Measurements from ENCODE around the gene CBR1.

The CBR1 gene

DNA sequence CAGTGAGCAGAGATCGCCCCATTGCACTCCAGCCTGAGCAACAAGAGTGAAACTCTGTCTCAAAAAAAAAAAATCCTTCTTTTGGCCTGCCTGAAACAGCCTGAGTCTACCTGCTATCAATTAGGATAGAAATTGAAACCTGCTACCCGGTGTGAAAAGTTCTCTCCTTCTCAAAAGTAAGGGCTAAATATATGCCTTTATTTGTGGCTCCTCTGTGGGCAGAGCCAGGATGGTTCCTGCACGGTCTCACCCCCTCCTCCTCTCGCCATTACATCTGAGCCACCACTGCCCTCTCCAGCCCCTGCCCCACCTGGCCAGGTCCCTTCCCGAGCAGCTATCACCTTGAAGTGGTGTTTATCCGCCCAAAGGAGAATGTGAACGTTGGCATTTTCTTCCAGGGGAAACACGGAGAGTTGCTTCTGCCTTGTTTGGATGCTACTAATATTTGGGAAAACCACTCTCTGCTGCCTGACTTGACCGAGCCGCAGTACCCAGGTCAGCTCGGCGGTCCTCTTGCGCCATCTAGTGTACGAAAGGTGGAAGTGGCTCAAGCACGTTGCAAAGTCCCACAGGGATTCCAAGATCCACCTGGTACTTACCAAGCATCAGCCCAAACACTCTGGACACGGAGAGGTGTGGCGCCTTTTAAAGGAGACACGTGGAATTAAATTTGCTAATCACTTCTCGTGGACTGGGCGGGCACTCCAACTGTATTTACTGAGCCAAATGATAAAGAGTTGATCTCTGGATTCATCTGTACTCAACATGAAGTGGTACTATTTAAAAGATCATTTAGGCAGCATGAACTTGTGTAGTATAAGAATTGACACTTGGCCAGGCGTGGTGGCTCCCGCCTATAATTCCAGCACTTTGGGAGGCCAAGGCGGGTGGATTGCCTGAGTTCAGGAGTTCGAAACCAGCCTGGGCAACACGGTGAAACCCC, 41.4 kb upstream of the CBR1 start:
- no peak overlapping the region for H3K4me3 ChIP-seq (ENCODE audit: low read depth, low read length)
- peak; percentile 82 for DNase-seq (ENCODE audit: low read depth)
- TF ChIP-seq, protein P1, sequence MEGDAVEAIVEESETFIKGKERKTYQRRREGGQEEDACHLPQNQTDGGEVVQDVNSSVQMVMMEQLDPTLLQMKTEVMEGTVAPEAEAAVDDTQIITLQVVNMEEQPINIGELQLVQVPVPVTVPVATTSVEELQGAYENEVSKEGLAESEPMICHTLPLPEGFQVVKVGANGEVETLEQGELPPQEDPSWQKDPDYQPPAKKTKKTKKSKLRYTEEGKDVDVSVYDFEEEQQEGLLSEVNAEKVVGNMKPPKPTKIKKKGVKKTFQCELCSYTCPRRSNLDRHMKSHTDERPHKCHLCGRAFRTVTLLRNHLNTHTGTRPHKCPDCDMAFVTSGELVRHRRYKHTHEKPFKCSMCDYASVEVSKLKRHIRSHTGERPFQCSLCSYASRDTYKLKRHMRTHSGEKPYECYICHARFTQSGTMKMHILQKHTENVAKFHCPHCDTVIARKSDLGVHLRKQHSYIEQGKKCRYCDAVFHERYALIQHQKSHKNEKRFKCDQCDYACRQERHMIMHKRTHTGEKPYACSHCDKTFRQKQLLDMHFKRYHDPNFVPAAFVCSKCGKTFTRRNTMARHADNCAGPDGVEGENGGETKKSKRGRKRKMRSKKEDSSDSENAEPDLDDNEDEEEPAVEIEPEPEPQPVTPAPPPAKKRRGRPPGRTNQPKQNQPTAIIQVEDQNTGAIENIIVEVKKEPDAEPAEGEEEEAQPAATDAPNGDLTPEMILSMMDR (conservative IDR thresholded peaks at IDR 0.05; ENCODE audit: low read depth, low read length): peak; percentile 98

DNA sequence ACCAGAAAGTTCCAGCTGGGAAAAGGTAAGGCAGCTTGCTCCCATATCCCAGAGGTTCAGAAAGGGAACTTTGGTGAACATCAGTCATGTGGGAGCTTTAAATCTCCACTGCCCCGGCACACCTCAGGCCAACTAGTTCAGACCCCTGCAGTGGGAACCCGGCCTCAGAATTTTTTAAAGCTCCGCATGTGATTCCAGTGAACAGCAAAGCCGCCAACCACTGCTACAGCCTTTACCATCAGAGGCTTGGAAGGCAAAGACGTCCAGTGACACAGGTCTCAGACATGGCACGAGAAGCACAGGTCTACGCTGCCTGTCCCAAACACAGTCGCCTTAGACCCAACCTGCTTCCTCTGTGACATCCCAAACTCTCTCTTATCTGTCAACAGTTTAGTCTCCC, 40.5 kb upstream of the CBR1 start:
- DNase-seq (ENCODE audit: low read depth): no peak
- TF ChIP-seq, protein P1 (conservative IDR thresholded peaks at IDR 0.05; ENCODE audit: low read depth, low read length): no peak
- H3K4me3 ChIP-seq (ENCODE audit: low read depth, low read length): no peak overlapping the region

DNA sequence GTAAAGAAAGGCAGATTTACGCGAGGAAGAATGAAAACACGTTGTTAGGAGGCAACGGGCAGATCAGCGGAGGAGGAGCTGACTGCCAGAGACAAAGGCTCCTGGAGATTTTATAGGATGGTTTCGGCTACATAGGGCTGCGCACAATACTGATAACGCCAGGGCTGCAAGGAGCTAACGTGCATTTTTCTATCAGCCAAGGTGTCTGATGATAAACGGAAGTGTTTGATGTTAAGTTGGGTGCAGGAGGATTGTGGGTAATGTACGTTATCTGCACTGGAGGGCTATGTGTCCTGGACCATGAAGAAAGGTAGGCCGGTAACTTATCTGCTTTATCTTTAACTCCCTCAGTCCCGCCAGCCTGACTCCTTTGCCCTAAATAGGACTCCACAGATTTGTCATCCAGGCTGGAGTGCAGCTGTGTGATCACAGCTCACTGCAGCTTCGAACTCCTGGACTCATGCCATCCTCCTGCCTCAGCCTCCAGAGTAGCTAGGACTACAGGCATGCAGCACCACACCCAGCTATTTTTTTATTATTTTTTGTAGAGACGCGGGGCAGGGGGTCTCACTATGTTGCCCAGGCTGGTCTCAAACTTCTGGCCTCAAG, 39.1 kb upstream of the CBR1 start:
- DNase-seq (ENCODE audit: low read depth): no peak
- H3K4me3 ChIP-seq (ENCODE audit: low read depth, low read length): no peak overlapping the region
- TF ChIP-seq, protein P1 (conservative IDR thresholded peaks at IDR 0.05; ENCODE audit: low read depth, low read length): no peak

DNA sequence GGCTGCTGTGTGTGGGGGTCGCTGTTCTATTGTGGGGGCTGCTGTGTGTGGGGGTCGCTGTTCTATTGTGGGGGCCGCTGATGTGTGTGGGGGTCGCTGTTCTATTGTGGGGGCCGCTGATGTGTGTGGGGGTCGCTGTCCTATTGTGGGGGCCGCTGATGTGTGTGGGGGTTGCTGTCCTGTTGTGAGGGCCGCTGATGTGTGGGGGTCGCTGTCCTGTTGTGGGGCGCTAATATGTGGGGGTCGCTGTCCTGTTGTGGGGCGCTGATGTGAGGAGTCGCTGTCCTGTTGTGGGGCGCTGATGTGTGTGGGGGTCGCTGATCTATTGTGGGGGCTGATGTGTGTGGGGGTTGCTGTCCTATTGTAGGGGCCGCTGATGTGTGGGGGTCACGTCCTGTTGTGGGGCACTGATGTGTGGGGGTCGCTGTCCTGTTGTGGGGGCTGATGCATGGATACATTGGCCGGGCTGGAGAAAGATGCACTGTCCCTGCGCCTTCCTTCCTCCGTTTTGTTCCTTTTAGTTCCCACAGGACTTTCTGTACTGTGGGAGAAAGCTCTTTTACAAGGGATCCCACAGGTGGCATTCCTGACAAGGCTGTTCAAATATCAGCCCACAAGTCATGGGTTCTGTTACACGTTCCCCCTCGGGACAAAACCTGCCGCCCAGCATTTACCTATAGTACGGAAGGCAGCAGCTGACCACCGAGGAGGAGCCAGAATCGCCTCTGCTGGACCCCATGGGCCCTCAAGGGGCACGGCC, 37.0 kb upstream of the CBR1 start:
- TF ChIP-seq, protein P1 (conservative IDR thresholded peaks at IDR 0.05; ENCODE audit: low read depth, low read length): no peak
- H3K4me3 ChIP-seq (ENCODE audit: low read depth, low read length): no peak overlapping the region
- no peak for DNase-seq (ENCODE audit: low read depth)

DNA sequence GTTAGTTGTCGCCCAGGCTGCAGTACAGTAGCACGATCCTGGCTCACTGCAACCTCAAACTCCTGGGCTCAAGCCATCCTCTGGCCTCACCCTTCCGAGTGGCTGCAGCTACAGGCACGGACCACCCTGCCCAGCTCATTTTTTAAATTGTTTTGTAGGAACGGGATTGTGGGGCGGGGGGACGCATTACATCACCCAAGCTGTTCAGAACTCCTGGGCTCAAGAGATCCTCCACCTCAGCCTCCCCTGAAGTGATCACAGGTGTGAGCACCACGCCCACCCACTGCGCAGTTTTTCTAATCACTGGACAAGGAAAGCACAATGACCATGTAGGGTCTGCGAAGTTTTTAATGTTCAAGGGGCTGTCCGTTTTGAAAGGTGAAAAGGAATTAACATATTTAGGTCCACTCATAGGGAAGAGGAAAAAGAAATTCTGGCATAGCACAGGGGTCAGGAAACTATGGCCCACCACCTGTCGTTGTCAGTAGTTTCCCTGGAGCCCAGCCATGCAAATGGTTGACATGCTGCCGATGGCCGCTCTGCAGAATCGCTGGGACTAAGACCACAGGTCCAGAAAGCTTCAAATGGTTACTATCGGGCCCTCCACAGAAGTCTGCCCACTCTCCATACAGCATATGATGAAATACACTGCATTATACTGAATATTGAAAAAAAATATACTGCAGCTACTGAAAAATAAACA, 35.5 kb upstream of the CBR1 start:
- TF ChIP-seq, protein P1 (conservative IDR thresholded peaks at IDR 0.05; ENCODE audit: low read depth, low read length): no peak
- no peak overlapping the region for H3K4me3 ChIP-seq (ENCODE audit: low read depth, low read length)
- DNase-seq (ENCODE audit: low read depth): no peak

DNA sequence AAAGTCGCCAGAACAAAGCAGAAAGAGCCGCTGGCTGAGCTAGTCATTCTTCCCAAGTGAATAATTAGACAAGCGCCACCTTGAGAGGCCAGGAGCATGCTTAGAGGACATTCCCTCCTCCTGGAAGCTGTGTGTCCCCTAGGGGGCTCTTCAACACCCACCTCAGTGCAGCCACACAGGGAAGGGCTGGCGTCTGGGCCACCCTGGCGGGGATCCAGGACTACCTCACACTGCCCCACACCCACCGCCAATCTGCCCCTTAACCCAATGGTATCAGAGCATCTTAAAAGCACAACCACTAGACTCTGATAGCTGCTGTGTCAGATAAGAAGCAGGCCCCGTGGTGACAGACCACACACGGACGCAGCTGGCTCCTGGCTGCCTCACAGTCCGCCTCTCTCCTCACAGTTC, 34.4 kb upstream of the CBR1 start:
- TF ChIP-seq, protein P1 (conservative IDR thresholded peaks at IDR 0.05; ENCODE audit: low read depth, low read length): no peak
- no peak for DNase-seq (ENCODE audit: low read depth)
- H3K4me3 ChIP-seq (ENCODE audit: low read depth, low read length): no peak overlapping the region
